Measurements from ENCODE around the gene CARHSP1. TPM values are rescaled to one million over a fixed set of nuclear protein-coding genes. Genes with fewer than 3 reads are reported as not detected.

CARHSP1 gene
- total and polyA plus RNA-seq, 7 donors, result 32.1 to 154 (median 79.5) TPM

GRCh38 chr16:8859913-8860881 lies 8.6 kb downstream of the CARHSP1 start:
- Histone ChIP-seq H3K4me3 (no peak overlapping the region), H3K36me3 (peaks cover 0 to 16% (median 9%) of the 10 kb centered on the region in 4 donors), H3K4me1 (peaks cover 0 to 23% (median 19%) of the 10 kb centered on the region in 4 donors), H3K27me3 (no peaks in the 10 kb centered on the region), H3K9me3 (no peaks in the 10 kb centered on the region), H3K27ac (peak overlapping the region; percentile 32 to 74 (median 48))
- intact Hi-C loops (cut with DNase I), result no loop called here
- WGBS, 2 donors, result 76 to 78% methylated on average over 25 of the region's 25 CpGs
- DNase-seq, result peak; percentile 93
- TF ChIP-seq POLR2A (IDR thresholded peaks at IDR 0.05) (no peak), EP300 (IDR thresholded peaks at IDR 0.05) (peak in 1 of 4 donors; percentile 20), CTCF (IDR thresholded peaks at IDR 0.05) (no peak), POLR2AphosphoS5 (IDR thresholded peaks at IDR 0.05) (peak in 2 of 4 donors; percentile 46 to 54)

GRCh38 chr16:8858994-8859912 lies 9.6 kb downstream of the CARHSP1 start:
- intact Hi-C loops (cut with DNase I), result no loop called here
- H3K27me3 ChIP-seq, result no peaks in the 10 kb centered on the region
- no peaks in the 10 kb centered on the region for H3K9me3 ChIP-seq
- H3K27ac ChIP-seq, result peak overlapping the region; percentile 13 to 74 (median 40)
- H3K4me3 ChIP-seq, result no peak overlapping the region
- H3K36me3 ChIP-seq, result peaks cover 0 to 25% (median 9%) of the 10 kb centered on the region in 4 donors
- no peak for TF ChIP-seq CTCF (IDR thresholded peaks at IDR 0.05)
- no peak for TF ChIP-seq POLR2A (IDR thresholded peaks at IDR 0.05)
- TF ChIP-seq EP300 (IDR thresholded peaks at IDR 0.05), result no peak
- no peak for TF ChIP-seq POLR2AphosphoS5 (IDR thresholded peaks at IDR 0.05)
- 87 to 93% methylated on average over 31 of the region's 31 CpGs for WGBS, 2 donors
- peak; percentile 67 for DNase-seq
- peaks cover 0 to 14% (median 9%) of the 10 kb centered on the region in 4 donors for H3K4me1 ChIP-seq

- Histone ChIP-seq H3K36me3 (peaks cover 0 to 32% (median 9%) of the 10 kb centered on the region in 4 donors), H3K27ac (no peak overlapping the region), H3K27me3 (no peaks in the 10 kb centered on the region), H3K4me3 (no peak overlapping the region), H3K9me3 (no peaks in the 10 kb centered on the region), H3K4me1 (no peaks in the 10 kb centered on the region)
- 50 to 72% methylated on average over 5 of the region's 5 CpGs for WGBS, 2 donors
- intact Hi-C loops (cut with DNase I), result no loop called here
- TF ChIP-seq EP300 (IDR thresholded peaks at IDR 0.05) (no peak), POLR2A (IDR thresholded peaks at IDR 0.05) (no peak), POLR2AphosphoS5 (IDR thresholded peaks at IDR 0.05) (no peak)
- peak; percentile 28 for DNase-seq
Measured at GRCh38 chr16:8855972-8856371, 12.8 kb downstream of the CARHSP1 start.

GRCh38 chr16:8855051-8855786 lies 13.6 kb downstream of the CARHSP1 start:
- Histone ChIP-seq H3K36me3 (peaks cover 0 to 36% (median 9%) of the 10 kb centered on the region in 4 donors), H3K9me3 (no peaks in the 10 kb centered on the region), H3K4me1 (no peaks in the 10 kb centered on the region), H3K27me3 (no peaks in the 10 kb centered on the region), H3K4me3 (no peak overlapping the region), H3K27ac (no peak overlapping the region)
- DNase-seq, result peak; percentile 55
- 92 to 94% methylated on average over 11 of the region's 11 CpGs for WGBS, 2 donors
- intact Hi-C loops (cut with DNase I), result no loop called here
- no peak for TF ChIP-seq POLR2A (IDR thresholded peaks at IDR 0.05)
- TF ChIP-seq CTCF (IDR thresholded peaks at IDR 0.05), result no peak
- TF ChIP-seq POLR2AphosphoS5 (IDR thresholded peaks at IDR 0.05), result no peak
- TF ChIP-seq EP300 (IDR thresholded peaks at IDR 0.05), result no peak
